ENCODE measurements around the gene EGFL6. TPM values are rescaled to one million over a fixed set of nuclear protein-coding genes. Genes with fewer than 3 reads are reported as not detected.

Gene EGFL6
- total RNA-seq, 2 experiments from 2014 or later, result not detected

DNA sequence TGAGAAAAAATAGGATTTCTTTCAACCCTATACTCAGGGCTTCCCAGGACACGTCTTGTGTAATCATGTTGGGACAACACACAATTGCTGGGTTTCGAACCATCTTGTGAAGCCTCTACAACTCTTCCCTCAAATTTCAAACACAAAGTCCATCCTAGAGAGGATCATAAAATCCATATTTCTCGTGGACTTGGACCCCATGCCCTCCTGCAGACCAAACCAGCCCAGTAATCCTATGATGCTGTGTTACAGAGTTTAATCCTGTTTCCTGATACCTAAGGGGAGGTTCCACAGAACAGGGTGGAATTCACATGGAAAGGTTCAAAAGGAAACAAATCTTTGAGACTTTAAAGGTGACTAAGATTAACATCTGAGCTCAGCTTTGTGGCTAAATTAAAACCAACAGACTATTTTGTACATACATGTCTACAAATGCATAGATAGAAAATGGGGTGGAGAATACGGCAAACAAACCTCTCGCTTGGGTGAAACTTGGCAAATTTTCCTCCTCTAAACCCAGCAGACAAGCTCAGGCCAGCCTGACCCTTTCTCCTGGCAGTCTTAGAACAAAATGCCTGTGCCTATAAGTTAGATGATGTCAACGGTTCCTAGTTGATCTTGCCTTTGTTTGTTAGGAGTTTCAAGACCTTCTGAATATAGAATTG, 38.1 kb downstream of the EGFL6 start:
- Histone ChIP-seq H3K79me2 (ENCODE audit: insufficient read depth, low read depth, low read length) (no peaks in the 10 kb centered on the region), H3K36me3 (ENCODE audit: insufficient read depth, low read length) (no peaks in the 10 kb centered on the region), H3K4me3 (ENCODE audit: low read depth, low read length, poor library complexity, severe bottlenecking) (no peak overlapping the region), H2AFZ (ENCODE audit: low read length) (no peak overlapping the region), H4K20me1 (ENCODE audit: insufficient read depth, low read length) (no peaks in the 10 kb centered on the region), H3K27ac (ENCODE audit: low read depth, low read length, poor library complexity, severe bottlenecking) (no peak overlapping the region), H3K9me2 (ENCODE audit: insufficient read depth, low read length) (no peaks in the 10 kb centered on the region), H3K4me2 (ENCODE audit: low read length) (no peak overlapping the region), H3K9me3 (ENCODE audit: low read length) (no peaks in the 10 kb centered on the region), H3K4me1 (ENCODE audit: insufficient read depth, low read length, poor library complexity, severe bottlenecking) (no peaks in the 10 kb centered on the region)
- POLR2A ChIA-PET, result no interaction called here
- intact Hi-C loops (cut with micrococcal nuclease; ENCODE audit: unreplicated experiment), result no loop called here
- TF ChIP-seq, protein P1, sequence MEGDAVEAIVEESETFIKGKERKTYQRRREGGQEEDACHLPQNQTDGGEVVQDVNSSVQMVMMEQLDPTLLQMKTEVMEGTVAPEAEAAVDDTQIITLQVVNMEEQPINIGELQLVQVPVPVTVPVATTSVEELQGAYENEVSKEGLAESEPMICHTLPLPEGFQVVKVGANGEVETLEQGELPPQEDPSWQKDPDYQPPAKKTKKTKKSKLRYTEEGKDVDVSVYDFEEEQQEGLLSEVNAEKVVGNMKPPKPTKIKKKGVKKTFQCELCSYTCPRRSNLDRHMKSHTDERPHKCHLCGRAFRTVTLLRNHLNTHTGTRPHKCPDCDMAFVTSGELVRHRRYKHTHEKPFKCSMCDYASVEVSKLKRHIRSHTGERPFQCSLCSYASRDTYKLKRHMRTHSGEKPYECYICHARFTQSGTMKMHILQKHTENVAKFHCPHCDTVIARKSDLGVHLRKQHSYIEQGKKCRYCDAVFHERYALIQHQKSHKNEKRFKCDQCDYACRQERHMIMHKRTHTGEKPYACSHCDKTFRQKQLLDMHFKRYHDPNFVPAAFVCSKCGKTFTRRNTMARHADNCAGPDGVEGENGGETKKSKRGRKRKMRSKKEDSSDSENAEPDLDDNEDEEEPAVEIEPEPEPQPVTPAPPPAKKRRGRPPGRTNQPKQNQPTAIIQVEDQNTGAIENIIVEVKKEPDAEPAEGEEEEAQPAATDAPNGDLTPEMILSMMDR (conservative IDR thresholded peaks at IDR 0.05; ENCODE audit: low read length), result no peak
- TF ChIP-seq EZH2phosphoT487 (IDR thresholded peaks at IDR 0.05; ENCODE audit: borderline replicate concordance, low read depth, low read length), result no peak
- no peak for DNase-seq (ENCODE audit: low spot score)
- CTCF ChIA-PET (ENCODE audit: unreplicated experiment), result no interaction called here
- no TSS peak for BruUV-seq (replicated peaks)

GRCh38 chrX:13607996-13608365, 38.6 kb downstream of the EGFL6 start:
- Histone ChIP-seq H3K9me3 (ENCODE audit: low read length) (no peaks in the 10 kb centered on the region), H3K4me3 (ENCODE audit: low read depth, low read length, poor library complexity, severe bottlenecking) (no peak overlapping the region), H3K9me2 (ENCODE audit: insufficient read depth, low read length) (no peaks in the 10 kb centered on the region), H3K36me3 (ENCODE audit: insufficient read depth, low read length) (no peaks in the 10 kb centered on the region), H4K20me1 (ENCODE audit: insufficient read depth, low read length) (no peaks in the 10 kb centered on the region), H3K4me1 (ENCODE audit: insufficient read depth, low read length, poor library complexity, severe bottlenecking) (no peaks in the 10 kb centered on the region), H3K27ac (ENCODE audit: low read depth, low read length, poor library complexity, severe bottlenecking) (no peak overlapping the region), H3K79me2 (ENCODE audit: insufficient read depth, low read depth, low read length) (no peaks in the 10 kb centered on the region), H3K4me2 (ENCODE audit: low read length) (no peak overlapping the region), H2AFZ (ENCODE audit: low read length) (no peak overlapping the region)
- TF ChIP-seq EZH2phosphoT487 (IDR thresholded peaks at IDR 0.05; ENCODE audit: borderline replicate concordance, low read depth, low read length), result no peak
- TF ChIP-seq, protein P1 (conservative IDR thresholded peaks at IDR 0.05; ENCODE audit: low read length), result no peak
- DNase-seq (ENCODE audit: low spot score), result no peak
- POLR2A ChIA-PET, result no interaction called here
- CTCF ChIA-PET (ENCODE audit: unreplicated experiment), result no interaction called here
- intact Hi-C loops (cut with micrococcal nuclease; ENCODE audit: unreplicated experiment), result no loop called here
- no TSS peak for BruUV-seq (replicated peaks)

GRCh38 chrX:13614154-13614553, 44.8 kb downstream of the EGFL6 start:
- no peaks in the 10 kb centered on the region for H3K79me2 ChIP-seq (ENCODE audit: insufficient read depth, low read depth, low read length)
- H3K27ac ChIP-seq (ENCODE audit: low read depth, low read length, poor library complexity, severe bottlenecking), result no peak overlapping the region
- no peaks in the 10 kb centered on the region for H3K4me1 ChIP-seq (ENCODE audit: insufficient read depth, low read length, poor library complexity, severe bottlenecking)
- H3K4me2 ChIP-seq (ENCODE audit: low read length), result no peak overlapping the region
- H3K9me2 ChIP-seq (ENCODE audit: insufficient read depth, low read length), result no peaks in the 10 kb centered on the region
- CTCF ChIA-PET (ENCODE audit: unreplicated experiment), result no interaction called here
- H3K9me3 ChIP-seq (ENCODE audit: low read length), result no peaks in the 10 kb centered on the region
- no peak overlapping the region for H3K4me3 ChIP-seq (ENCODE audit: low read depth, low read length, poor library complexity, severe bottlenecking)
- no peaks in the 10 kb centered on the region for H4K20me1 ChIP-seq (ENCODE audit: insufficient read depth, low read length)
- no TSS peak for BruUV-seq (replicated peaks)
- TF ChIP-seq, protein P1 (conservative IDR thresholded peaks at IDR 0.05; ENCODE audit: low read length), result no peak
- no peak for TF ChIP-seq EZH2phosphoT487 (IDR thresholded peaks at IDR 0.05; ENCODE audit: borderline replicate concordance, low read depth, low read length)
- POLR2A ChIA-PET, result no interaction called here
- no peak overlapping the region for H2AFZ ChIP-seq (ENCODE audit: low read length)
- no peak for DNase-seq (ENCODE audit: low spot score)
- no peaks in the 10 kb centered on the region for H3K36me3 ChIP-seq (ENCODE audit: insufficient read depth, low read length)
- intact Hi-C loops (cut with micrococcal nuclease; ENCODE audit: unreplicated experiment), result no loop called here

All from OCI-LY7 (cell line).